ENCODE measurements around the gene BSND.

Gene BSND

DNA sequence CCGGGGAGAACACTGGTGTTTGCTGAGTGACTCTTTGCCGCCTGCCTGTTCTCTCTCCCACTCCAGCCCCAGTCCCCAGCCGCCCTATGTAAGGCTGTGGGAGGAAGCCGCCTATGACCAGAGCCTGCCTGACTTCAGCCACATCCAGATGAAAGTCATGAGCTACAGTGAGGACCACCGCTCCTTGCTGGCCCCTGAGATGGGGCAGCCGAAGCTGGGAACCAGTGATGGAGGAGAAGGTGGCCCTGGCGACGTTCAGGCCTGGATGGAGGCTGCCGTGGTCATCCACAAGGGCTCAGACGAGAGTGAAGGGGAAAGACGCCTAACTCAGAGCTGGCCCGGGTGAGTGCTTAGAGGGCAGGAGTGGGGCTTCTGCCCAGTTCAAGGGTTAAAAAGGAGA lies 8.2 kb downstream of the BSND start:
- H2AFZ ChIP-seq (ENCODE audit: low read length) = no peak overlapping the region
- no peak overlapping the region for H3K4me3 ChIP-seq (ENCODE audit: low read length)
- H4K20me1 ChIP-seq (ENCODE audit: insufficient read depth, low read length) = no peaks in the 10 kb centered on the region
- H3K4me1 ChIP-seq (ENCODE audit: low read length) = no peaks in the 10 kb centered on the region
- no peaks in the 10 kb centered on the region for H3F3A ChIP-seq (ENCODE audit: insufficient read depth, low read length)
- DNase-seq = no peak
- H3K9ac ChIP-seq (ENCODE audit: low read length) = no peak overlapping the region
- H3K27me3 ChIP-seq (replicated peaks; ENCODE audit: insufficient read depth, low read length) = no peaks in the 10 kb centered on the region
- H3K36me3 ChIP-seq (replicated peaks; ENCODE audit: insufficient read depth, low read length) = no peaks in the 10 kb centered on the region
- TF ChIP-seq EZH2phosphoT487 (IDR thresholded peaks at IDR 0.05; ENCODE audit: low read length) = no peak
- no peak overlapping the region for H3K27ac ChIP-seq (ENCODE audit: low read length)
- H3K9me3 ChIP-seq (replicated peaks; ENCODE audit: insufficient read depth, low read length) = no peaks in the 10 kb centered on the region
- no peak overlapping the region for H3K4me2 ChIP-seq (ENCODE audit: low read depth, low read length)
- no peaks in the 10 kb centered on the region for H3K79me2 ChIP-seq (ENCODE audit: low read length)
- no peaks in the 10 kb centered on the region for H3K9me2 ChIP-seq (replicated peaks; ENCODE audit: insufficient read depth, low read length)

DNA sequence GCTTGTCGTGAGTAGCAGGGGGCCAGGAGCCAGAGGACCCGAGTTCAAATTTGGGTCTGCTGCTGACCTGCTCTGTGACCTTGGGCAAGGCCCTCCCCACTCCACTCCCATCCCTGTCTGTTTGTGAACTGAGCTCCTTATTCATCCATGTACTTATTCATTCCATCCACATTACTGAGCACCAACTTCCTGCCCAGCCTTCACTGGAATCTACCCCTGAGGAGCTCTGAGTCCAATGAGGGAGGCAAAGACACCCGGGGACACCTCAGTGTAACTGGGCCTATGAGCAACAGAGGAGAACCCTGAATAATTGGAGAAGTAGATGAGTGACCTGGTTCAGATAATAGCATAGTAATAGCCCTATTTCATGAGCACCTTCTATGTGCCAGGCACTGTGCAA lies 8.9 kb downstream of the BSND start:
- Histone ChIP-seq H3K27ac (ENCODE audit: low read length) (no peak overlapping the region), H3K9ac (ENCODE audit: low read length) (no peak overlapping the region), H3F3A (ENCODE audit: insufficient read depth, low read length) (no peaks in the 10 kb centered on the region), H3K4me3 (ENCODE audit: low read length) (no peak overlapping the region), H3K4me2 (ENCODE audit: low read depth, low read length) (no peak overlapping the region), H4K20me1 (ENCODE audit: insufficient read depth, low read length) (no peaks in the 10 kb centered on the region), H3K27me3 (replicated peaks; ENCODE audit: insufficient read depth, low read length) (no peaks in the 10 kb centered on the region), H3K79me2 (ENCODE audit: low read length) (no peaks in the 10 kb centered on the region), H3K9me2 (replicated peaks; ENCODE audit: insufficient read depth, low read length) (no peaks in the 10 kb centered on the region), H2AFZ (ENCODE audit: low read length) (no peak overlapping the region), H3K9me3 (replicated peaks; ENCODE audit: insufficient read depth, low read length) (no peaks in the 10 kb centered on the region), H3K4me1 (ENCODE audit: low read length) (no peaks in the 10 kb centered on the region), H3K36me3 (replicated peaks; ENCODE audit: insufficient read depth, low read length) (no peaks in the 10 kb centered on the region)
- no peak for DNase-seq
- TF ChIP-seq EZH2phosphoT487 (IDR thresholded peaks at IDR 0.05; ENCODE audit: low read length) = no peak
- TF ChIP-seq EZH2 (optimal IDR thresholded peaks at IDR 0.05; ENCODE audit: low read depth, low read length) = no peak
- TF ChIP-seq, protein P1, sequence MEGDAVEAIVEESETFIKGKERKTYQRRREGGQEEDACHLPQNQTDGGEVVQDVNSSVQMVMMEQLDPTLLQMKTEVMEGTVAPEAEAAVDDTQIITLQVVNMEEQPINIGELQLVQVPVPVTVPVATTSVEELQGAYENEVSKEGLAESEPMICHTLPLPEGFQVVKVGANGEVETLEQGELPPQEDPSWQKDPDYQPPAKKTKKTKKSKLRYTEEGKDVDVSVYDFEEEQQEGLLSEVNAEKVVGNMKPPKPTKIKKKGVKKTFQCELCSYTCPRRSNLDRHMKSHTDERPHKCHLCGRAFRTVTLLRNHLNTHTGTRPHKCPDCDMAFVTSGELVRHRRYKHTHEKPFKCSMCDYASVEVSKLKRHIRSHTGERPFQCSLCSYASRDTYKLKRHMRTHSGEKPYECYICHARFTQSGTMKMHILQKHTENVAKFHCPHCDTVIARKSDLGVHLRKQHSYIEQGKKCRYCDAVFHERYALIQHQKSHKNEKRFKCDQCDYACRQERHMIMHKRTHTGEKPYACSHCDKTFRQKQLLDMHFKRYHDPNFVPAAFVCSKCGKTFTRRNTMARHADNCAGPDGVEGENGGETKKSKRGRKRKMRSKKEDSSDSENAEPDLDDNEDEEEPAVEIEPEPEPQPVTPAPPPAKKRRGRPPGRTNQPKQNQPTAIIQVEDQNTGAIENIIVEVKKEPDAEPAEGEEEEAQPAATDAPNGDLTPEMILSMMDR (IDR thresholded peaks at IDR 0.05; ENCODE audit: low read length) = no peak

DNA sequence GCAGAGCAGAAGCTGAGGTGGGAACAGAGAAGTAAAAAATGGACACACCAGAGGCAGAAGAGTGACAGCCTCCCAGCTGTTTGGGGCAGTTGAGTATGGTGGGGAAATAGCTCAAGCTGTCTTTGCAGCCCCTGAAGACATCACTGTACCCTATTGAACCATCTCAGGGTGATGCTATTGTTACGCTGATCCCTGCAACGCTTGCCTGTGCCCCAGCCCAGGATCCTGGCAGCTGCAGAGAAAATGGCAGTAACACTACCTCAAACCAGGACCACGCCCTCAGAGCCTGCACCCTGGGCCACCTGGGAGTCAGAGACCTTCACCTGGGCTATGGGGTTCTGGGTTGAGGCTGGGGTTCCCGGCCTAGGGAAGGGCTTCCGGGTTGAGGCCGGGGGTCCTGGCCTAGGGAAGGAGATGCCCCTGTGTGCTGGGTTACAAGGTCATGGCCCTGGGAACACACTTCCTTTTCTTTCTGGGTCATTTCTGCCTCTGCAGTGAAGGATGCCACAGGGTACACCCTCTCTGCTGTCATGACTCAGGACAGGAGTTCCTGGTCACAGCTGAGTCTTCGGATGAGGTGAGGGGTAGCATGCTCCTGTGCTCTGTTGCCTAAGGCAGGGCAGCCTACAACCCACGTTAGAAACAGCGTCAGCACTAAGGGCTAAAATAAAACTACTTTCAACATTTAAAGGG lies 11.6 kb downstream of the BSND start:
- Histone ChIP-seq H3K27ac (ENCODE audit: low read length) (no peak overlapping the region), H3K4me2 (ENCODE audit: low read depth, low read length) (no peak overlapping the region), H3K4me3 (ENCODE audit: low read length) (no peak overlapping the region), H3K79me2 (ENCODE audit: low read length) (no peaks in the 10 kb centered on the region), H3K36me3 (replicated peaks; ENCODE audit: insufficient read depth, low read length) (no peaks in the 10 kb centered on the region), H2AFZ (ENCODE audit: low read length) (no peak overlapping the region), H3K9ac (ENCODE audit: low read length) (no peak overlapping the region), H4K20me1 (ENCODE audit: insufficient read depth, low read length) (no peaks in the 10 kb centered on the region), H3K4me1 (ENCODE audit: low read length) (no peaks in the 10 kb centered on the region), H3K9me3 (replicated peaks; ENCODE audit: insufficient read depth, low read length) (no peaks in the 10 kb centered on the region), H3F3A (ENCODE audit: insufficient read depth, low read length) (no peaks in the 10 kb centered on the region), H3K9me2 (replicated peaks; ENCODE audit: insufficient read depth, low read length) (no peaks in the 10 kb centered on the region), H3K27me3 (replicated peaks; ENCODE audit: insufficient read depth, low read length) (no peaks in the 10 kb centered on the region)
- DNase-seq = no peak
- no peak for TF ChIP-seq EZH2phosphoT487 (IDR thresholded peaks at IDR 0.05; ENCODE audit: low read length)
- TF ChIP-seq, protein P1 (IDR thresholded peaks at IDR 0.05; ENCODE audit: low read length) = no peak
- TF ChIP-seq EZH2 (optimal IDR thresholded peaks at IDR 0.05; ENCODE audit: low read depth, low read length) = no peak

DNA sequence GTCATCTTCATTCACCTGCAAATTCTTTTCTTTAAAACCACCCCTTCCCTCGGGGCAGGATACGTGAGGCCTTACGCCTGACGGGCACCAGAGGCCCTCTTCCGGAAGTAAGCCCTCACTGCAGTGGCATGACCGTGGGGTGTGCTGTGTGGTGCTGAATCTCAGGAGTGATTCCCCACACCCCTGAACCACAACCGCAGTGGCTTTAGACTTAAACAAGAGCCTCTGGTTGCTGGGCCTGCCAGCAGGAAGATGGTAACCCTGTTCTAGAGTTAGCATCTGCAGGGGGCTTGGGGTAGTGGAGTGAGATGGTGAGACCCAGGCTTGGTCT lies 12.1 kb downstream of the BSND start:
- Histone ChIP-seq H3K27ac (ENCODE audit: low read length) (no peak overlapping the region), H3K4me3 (ENCODE audit: low read length) (no peak overlapping the region), H3F3A (ENCODE audit: insufficient read depth, low read length) (no peaks in the 10 kb centered on the region), H3K27me3 (replicated peaks; ENCODE audit: insufficient read depth, low read length) (no peaks in the 10 kb centered on the region), H3K9ac (ENCODE audit: low read length) (no peak overlapping the region), H3K9me3 (replicated peaks; ENCODE audit: insufficient read depth, low read length) (no peaks in the 10 kb centered on the region), H4K20me1 (ENCODE audit: insufficient read depth, low read length) (no peaks in the 10 kb centered on the region), H3K4me2 (ENCODE audit: low read depth, low read length) (no peak overlapping the region), H3K79me2 (ENCODE audit: low read length) (no peaks in the 10 kb centered on the region), H3K9me2 (replicated peaks; ENCODE audit: insufficient read depth, low read length) (no peaks in the 10 kb centered on the region), H3K36me3 (replicated peaks; ENCODE audit: insufficient read depth, low read length) (no peaks in the 10 kb centered on the region), H3K4me1 (ENCODE audit: low read length) (no peaks in the 10 kb centered on the region), H2AFZ (ENCODE audit: low read length) (no peak overlapping the region)
- no peak for DNase-seq
- no peak for TF ChIP-seq EZH2phosphoT487 (IDR thresholded peaks at IDR 0.05; ENCODE audit: low read length)
- TF ChIP-seq, protein P1 (IDR thresholded peaks at IDR 0.05; ENCODE audit: low read length) = no peak
- no peak for TF ChIP-seq EZH2 (optimal IDR thresholded peaks at IDR 0.05; ENCODE audit: low read depth, low read length)
